HG03521 (cell line): ENCODE measurements around the gene CREG1.
A peak's percentile ranks its signal among the peaks of the same experiment; 100 is the strongest.
"Not testable (repeated sequence)": the region's sequence is repeated elsewhere in the genome, so short reads cannot be mapped to it uniquely, and the experiment has no call there.

Source experiments
- ATAC-seq: cut with Tn5 transposase; IDR thresholded peaks from one replicate; pipeline ENCODE4 v1.9.1; 2021; ENCODE audit warnings: mild to moderate bottlenecking, moderate library complexity; ENCODE audit not compliant: unreplicated experiment

The CREG1 gene

GRCh38 chr1:167553136-167554027, at the start of gene CREG1:
CREG1 (minus strand) TSS chr1:167553762.
- ATAC-seq, result peak; percentile 98

- no peak for ATAC-seq
Measured at GRCh38 chr1:167602840-167603239, 49.3 kb upstream of the CREG1 start.

- ATAC-seq, result no peak
Measured at GRCh38 chr1:167601442-167602383, 48.2 kb upstream of the CREG1 start.

DNA sequence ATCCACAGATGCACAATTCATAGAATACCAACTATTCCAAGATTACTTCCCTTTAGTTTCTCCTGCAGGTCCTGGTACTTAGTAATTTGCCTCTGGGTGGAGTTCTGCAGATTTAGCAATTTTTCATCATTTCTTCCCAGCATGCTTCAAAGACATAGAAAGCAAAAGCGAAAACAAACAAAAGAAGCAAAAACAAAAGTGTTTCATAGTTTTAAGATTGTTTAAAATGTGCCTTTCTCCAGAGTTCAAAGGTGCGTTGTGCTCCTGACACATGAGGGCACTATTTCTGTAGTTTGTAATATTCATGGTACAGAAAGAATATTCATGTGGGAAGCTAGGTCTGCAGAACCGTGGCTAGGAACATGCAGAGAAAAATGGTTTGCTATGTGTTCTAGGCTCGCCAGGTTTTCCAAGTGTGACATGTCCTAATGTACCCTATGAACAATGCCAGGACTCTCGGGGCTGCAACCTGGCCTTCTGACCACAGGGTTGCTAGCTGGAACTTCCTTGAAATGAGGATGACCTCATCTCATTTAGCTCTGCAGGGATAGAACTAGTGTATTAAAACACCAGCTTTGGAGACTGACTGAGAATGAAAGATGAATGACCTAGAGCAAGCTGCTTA, 46.5 kb upstream of the CREG1 start:
- peak; percentile 51 for ATAC-seq

- ATAC-seq, result no peak
Measured at GRCh38 chr1:167594822-167595221, 41.3 kb upstream of the CREG1 start.

- no peak for ATAC-seq
Measured at GRCh38 chr1:167593860-167594259, 40.3 kb upstream of the CREG1 start.

- no peak for ATAC-seq
Measured at GRCh38 chr1:167592475-167592874, 38.9 kb upstream of the CREG1 start.

DNA sequence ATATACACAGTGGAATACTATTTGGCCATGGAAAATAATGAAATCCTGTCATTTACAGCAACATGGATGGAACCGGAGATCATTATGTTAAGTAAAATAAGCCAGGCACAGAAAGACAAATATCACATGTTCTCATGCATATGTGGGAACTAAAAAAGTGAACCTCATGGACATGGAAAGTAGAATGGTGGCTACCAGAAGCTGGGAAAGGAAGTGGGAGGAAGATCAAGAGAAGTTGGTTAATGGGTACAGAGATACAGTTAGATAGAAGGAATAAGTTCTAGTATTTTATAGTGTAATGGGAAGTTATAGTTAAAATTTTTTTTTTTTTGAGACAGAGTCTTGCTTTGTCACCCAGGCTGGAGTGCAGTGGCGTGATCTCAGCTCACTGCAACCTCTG, 34.8 kb upstream of the CREG1 start:
- ATAC-seq, result no peak

DNA sequence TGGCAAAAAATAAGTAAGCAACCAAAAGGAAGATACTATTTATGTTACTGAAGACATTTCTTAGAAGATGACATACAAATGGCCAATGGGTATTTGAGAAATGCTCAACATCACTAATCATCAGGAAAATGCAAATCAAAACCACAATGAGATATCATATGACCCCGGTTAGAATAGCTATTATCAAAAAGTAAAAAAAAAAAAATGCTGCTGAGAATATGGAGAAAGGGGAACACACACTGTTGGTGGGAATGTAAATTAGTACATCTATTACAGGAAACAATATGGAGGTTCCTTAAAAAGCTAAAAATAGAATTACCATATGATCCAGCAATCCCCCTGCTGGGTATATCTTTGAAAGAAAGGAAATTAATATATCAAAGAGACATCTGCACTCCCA, 34.3 kb upstream of the CREG1 start:
- no peak for ATAC-seq

GRCh38 chr1:167587342-167587741, 33.8 kb upstream of the CREG1 start:
- no peak for ATAC-seq

GRCh38 chr1:167584581-167584980, 31.0 kb upstream of the CREG1 start:
- no peak for ATAC-seq

GRCh38 chr1:167582722-167583121, 29.2 kb upstream of the CREG1 start:
- no peak for ATAC-seq

- no peak for ATAC-seq
Measured at GRCh38 chr1:167582064-167582463, 28.5 kb upstream of the CREG1 start.

GRCh38 chr1:167579986-167580385, 26.4 kb upstream of the CREG1 start:
- ATAC-seq, result no peak

GRCh38 chr1:167578939-167579521, 25.5 kb upstream of the CREG1 start:
- ATAC-seq, result no peak

- ATAC-seq, result no peak
Measured at GRCh38 chr1:167575649-167576048, 22.1 kb upstream of the CREG1 start.

- no peak for ATAC-seq
Measured at GRCh38 chr1:167573035-167573434, 19.5 kb upstream of the CREG1 start.

GRCh38 chr1:167570712-167571111, 17.1 kb upstream of the CREG1 start:
- not testable (repeated sequence) for ATAC-seq

DNA sequence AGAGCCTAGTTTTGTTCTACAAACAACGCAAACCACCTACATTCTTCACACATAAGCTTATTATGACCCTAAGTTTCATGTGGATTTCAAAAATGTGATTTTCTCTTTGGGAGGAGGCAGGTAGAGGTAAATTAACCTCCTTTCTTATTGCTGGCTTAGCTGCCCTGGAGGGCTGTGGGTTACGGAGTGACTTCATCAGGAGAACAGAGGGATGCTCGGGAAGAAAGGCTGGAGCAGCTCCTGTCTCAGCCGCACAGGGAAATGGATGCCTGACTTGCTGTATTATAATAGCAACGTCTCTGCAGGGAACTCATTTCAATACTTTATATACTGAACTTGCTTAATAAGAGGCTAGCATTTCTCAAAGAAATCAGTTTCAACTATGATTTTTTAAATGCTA, 14.1 kb upstream of the CREG1 start:
- ATAC-seq, result no peak

DNA sequence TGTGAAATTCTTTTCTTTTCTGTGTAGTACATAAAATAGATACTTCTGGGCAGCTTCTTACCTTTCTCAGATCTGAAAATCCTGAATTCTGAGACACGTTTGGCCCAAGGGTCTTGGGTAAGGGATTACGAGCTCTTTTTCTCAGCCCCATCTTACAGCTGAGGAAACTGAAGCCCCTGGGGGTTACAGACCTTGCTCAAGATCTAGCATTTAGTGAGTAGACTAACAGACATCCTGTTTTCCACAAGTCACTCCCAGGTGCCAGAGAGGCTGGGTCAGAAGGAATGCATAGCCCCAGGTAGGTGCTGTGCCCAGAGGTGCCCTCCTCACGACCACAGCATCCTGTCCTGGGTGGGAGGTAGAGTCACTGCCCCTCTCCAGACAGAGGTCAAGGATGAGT, 13.2 kb upstream of the CREG1 start:
- ATAC-seq, result no peak

DNA sequence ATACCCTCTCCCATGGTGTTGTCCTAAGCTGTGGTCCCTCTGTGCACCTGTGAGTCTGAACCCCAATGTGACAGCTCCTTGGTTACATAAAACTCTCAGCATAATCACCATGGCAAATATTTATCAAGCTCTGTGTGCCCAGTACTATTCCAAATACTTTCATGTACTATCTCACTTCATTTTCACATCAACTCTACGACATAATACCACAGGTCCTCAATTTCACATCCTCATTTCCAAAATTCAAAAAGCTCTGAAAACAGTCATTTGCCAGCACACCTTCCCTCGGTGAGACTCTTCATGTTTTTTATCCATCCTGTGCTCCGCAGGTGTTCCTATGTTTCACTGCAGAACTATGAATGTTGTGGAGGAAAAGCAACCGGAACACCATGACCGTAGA, 12.4 kb upstream of the CREG1 start:
- ATAC-seq, result no peak
